Spleen (tissue), 11 donors: ENCODE data around the gene HPCAL1. TPM values are rescaled to one million over a fixed set of nuclear protein-coding genes. Genes with fewer than 3 reads are reported as not detected.

Source experiments
- DNase-seq: peaks from one replicate; pipeline ENCODE4 v3.0.0-alpha.2; 2020
- H3K27ac ChIP-seq, 8 donors: fragments of 200-600 bp; sonication (generic) in 7 of 8; 1 replicate in 4 of 8; 2 replicates in 4 of 8; pipeline versions ENCODE4 v1.5.0 to v1.8.0; 2016 to 2021; ENCODE audit warnings: inconsistent platforms in 4 of 8, mild to moderate bottlenecking in 4 of 8, moderate library complexity in 1 of 8
- H3K27me3 ChIP-seq, 7 donors: fragments of 200-600 bp; sonication (generic) in 6 of 7; replicated peaks in 1 of 7; 1 replicate in 4 of 7; 2 replicates in 3 of 7; pipeline versions ENCODE4 v1.5.0 to v1.8.0; 2016 to 2021; ENCODE audit warnings: inconsistent platforms in 3 of 7, mild to moderate bottlenecking in 1 of 7
- H3K36me3 ChIP-seq, 6 donors: fragments of 200-600 bp; sonication (generic) in 5 of 6; 1 replicate in 4 of 6; 2 replicates in 2 of 6; pipeline versions ENCODE4 v1.5.0 to v1.8.0; 2016 to 2021; ENCODE audit warnings: inconsistent platforms in 2 of 6
- H3K4me1 ChIP-seq, 6 donors: fragments of 200-600 bp; sonication (generic) in 5 of 6; 1 replicate in 3 of 6; 2 replicates in 3 of 6; pipeline versions ENCODE4 v1.5.0 to v1.8.0; 2016 to 2021; ENCODE audit warnings: inconsistent platforms in 3 of 6
- H3K4me3 ChIP-seq, 8 donors: fragments of 200-600 bp; sonication (generic) in 7 of 8; 1 replicate in 4 of 8; 2 replicates in 4 of 8; pipeline versions ENCODE4 v1.5.0 to v1.8.0; 2016 to 2021; ENCODE audit warnings: inconsistent platforms in 4 of 8, mild to moderate bottlenecking in 4 of 8, moderate library complexity in 2 of 8
- H3K9me3 ChIP-seq, 8 donors: fragments of 200-600 bp; sonication (generic) in 7 of 8; 1 replicate in 4 of 8; 2 replicates in 4 of 8; pipeline versions ENCODE4 v1.5.0 to v1.8.0; 2016 to 2021; ENCODE audit warnings: inconsistent platforms in 4 of 8
- CTCF ChIP-seq, 11 experiments: fragments of 200-600 bp in 7 of 11; fragments of 450-650 bp in 4 of 11; sonication (generic) in 4 of 11; IDR thresholded peaks in 8 of 11; conservative IDR thresholded peaks in 3 of 11; 1 replicate in 7 of 11; 2 replicates in 4 of 11; pipeline versions ENCODE4 v1.4.0 to v1.8.0; 2016 to 2021; ENCODE audit warnings: antibody characterized with exemption in 11 of 11, inconsistent platforms in 4 of 11, mild to moderate bottlenecking in 1 of 11
- POLR2A ChIP-seq, 3 donors: fragments of 450-650 bp; IDR thresholded peaks; one replicate each; pipeline ENCODE4 v1.5.1; 2017; ENCODE audit warnings: antibody characterized with exemption in 3 of 3, mild to moderate bottlenecking in 1 of 3
- POLR2AphosphoS5 ChIP-seq, 3 donors: sonication (generic); formaldehyde crosslinking; IDR thresholded peaks; one replicate each; pipeline ENCODE4 v1.5.1; 2017; ENCODE audit warnings: antibody characterized with exemption in 3 of 3
- WGBS, 5 donors: extraction: QIAGEN DNeasy Blood & Tissue Kit in 3 of 5; methylation state at CpG; one replicate each; pipeline versions ENCODE4 v1.1.5 to v1.1.7; 2013 to 2018; 5-methylcytosine and 5-hydroxymethylcytosine counted together
- intact Hi-C: fragments of 100-400 bp; cut with DNase I; formaldehyde crosslinking; loops from one replicate; pipeline ENCODE4 v1.15.0; 2023; ENCODE audit warnings: low total_unique reads
- polyA plus RNA-seq, 3 donors: library from polyadenylated mRNA; stranded (reverse); fragments of 200-250 nt; gene quantifications; one replicate each; pipeline ENCODE4 v1.2.1, GENCODE V29; 2013
- total RNA-seq, 7 donors: library from RNA; depleted of rRNA in 3 of 7; stranded (reverse); fragments of >200 nt in 3 of 7; fragmentation: NEBNext Ultra II Directional in 4 of 7; extraction: Animal tissue kit (Norgen Biotek cat#: 25700) in 4 of 7; gene quantifications; one replicate each; pipeline versions ENCODE4 v1.1.0 to v1.2.1, GENCODE V29; 2016 to 2021
- donor health status: healthy with polysubstance abuse.
- donor health status: DM: no; HTN: no; CAD: no; lungs with moderate emphysema.
- donor health status: DM: no; HTN: no; CAD: no.
- donor health status: Bipolar disorder and iron deficiency.
- donor health status: healthy.
- donor health status: DM: no; HTN: no; CAD: no.
- donor health status: DM: yes; HTN: yes; CAD: no.

Gene HPCAL1
- total and polyA plus RNA-seq, 10 donors: 41.9 to 80.6 (median 57.7) TPM

GRCh38 chr2:10383960-10384734 is 81.4 kb downstream of the HPCAL1 start:
- peaks cover 0 to 27% (median 0%) of the 10 kb centered on the region in 7 donors for H3K27me3 ChIP-seq
- peaks cover 52 to 100% (median 78%) of the 10 kb centered on the region in 6 donors for H3K4me1 ChIP-seq
- H3K4me3 ChIP-seq: no peak overlapping the region
- H3K9me3 ChIP-seq: no peaks in the 10 kb centered on the region
- peak overlapping the region in 2 of 8 donors; percentile 25 to 85 for H3K27ac ChIP-seq
- no peaks in the 10 kb centered on the region for H3K36me3 ChIP-seq
- intact Hi-C loops: no loop called here
- TF ChIP-seq POLR2A (IDR thresholded peaks at IDR 0.05) (no peak), CTCF (IDR thresholded peaks at IDR 0.05 in 8 of 11, conservative IDR thresholded peaks at IDR 0.05 in 3 of 11) (no peak), POLR2AphosphoS5 (IDR thresholded peaks at IDR 0.05) (no peak)
- no peak for DNase-seq
- WGBS, 5 donors: 46 to 66% (median 53%) methylated on average over 6 to 8 of the region's 8 CpGs

- Histone ChIP-seq H3K27me3 (peaks cover 0 to 19% (median 0%) of the 10 kb centered on the region in 7 donors), H3K27ac (no peak overlapping the region), H3K36me3 (no peaks in the 10 kb centered on the region), H3K4me3 (no peak overlapping the region), H3K9me3 (no peaks in the 10 kb centered on the region), H3K4me1 (peaks cover 46 to 100% (median 75%) of the 10 kb centered on the region in 6 donors)
- TF ChIP-seq POLR2A (IDR thresholded peaks at IDR 0.05) (no peak), POLR2AphosphoS5 (IDR thresholded peaks at IDR 0.05) (no peak), CTCF (IDR thresholded peaks at IDR 0.05 in 8 of 11, conservative IDR thresholded peaks at IDR 0.05 in 3 of 11) (no peak)
- 94 to 98% (median 97%) methylated on average over 17 of the region's 17 CpGs for WGBS, 5 donors
- intact Hi-C loops: no loop called here
- no peak for DNase-seq
These were observed 82.8 kb downstream of the HPCAL1 start for GRCh38 chr2:10385501-10385900.

- no peak for DNase-seq
- H3K4me1 ChIP-seq: peaks cover 39 to 100% (median 74%) of the 10 kb centered on the region in 6 donors
- no peaks in the 10 kb centered on the region for H3K36me3 ChIP-seq
- TF ChIP-seq POLR2AphosphoS5 (IDR thresholded peaks at IDR 0.05) (no peak), POLR2A (IDR thresholded peaks at IDR 0.05) (no peak), CTCF (IDR thresholded peaks at IDR 0.05 in 8 of 11, conservative IDR thresholded peaks at IDR 0.05 in 3 of 11) (no peak)
- H3K27ac ChIP-seq: peak overlapping the region in 1 of 8 donors; percentile 17
- WGBS, 5 donors: 82 to 91% (median 87%) methylated on average over 10 to 11 of the region's 11 CpGs
- peaks cover 0 to 12% (median 0%) of the 10 kb centered on the region in 7 donors for H3K27me3 ChIP-seq
- no peak overlapping the region for H3K4me3 ChIP-seq
- intact Hi-C loops: no loop called here
- H3K9me3 ChIP-seq: no peaks in the 10 kb centered on the region
These were observed 83.4 kb downstream of the HPCAL1 start for GRCh38 chr2:10385933-10386773.

- no peaks in the 10 kb centered on the region for H3K36me3 ChIP-seq
- H3K4me1 ChIP-seq: peaks cover 30 to 100% (median 69%) of the 10 kb centered on the region in 6 donors
- no peak for DNase-seq
- H3K9me3 ChIP-seq: no peaks in the 10 kb centered on the region
- intact Hi-C loops: no loop called here
- no peak for TF ChIP-seq CTCF (IDR thresholded peaks at IDR 0.05 in 8 of 11, conservative IDR thresholded peaks at IDR 0.05 in 3 of 11)
- TF ChIP-seq POLR2A (IDR thresholded peaks at IDR 0.05): no peak
- TF ChIP-seq POLR2AphosphoS5 (IDR thresholded peaks at IDR 0.05): no peak
- WGBS, 5 donors: 84 to 90% (median 88%) methylated on average over 8 to 14 of the region's 14 CpGs
- no peak overlapping the region for H3K4me3 ChIP-seq
- H3K27me3 ChIP-seq: peaks cover 0 to 11% (median 0%) of the 10 kb centered on the region in 7 donors
- peak overlapping the region in 1 of 8 donors; percentile 17 for H3K27ac ChIP-seq
These were observed 84.3 kb downstream of the HPCAL1 start for GRCh38 chr2:10387033-10387432.
